ENCODE measurements around the gene ARL6IP6.
A peak's percentile ranks its signal among the peaks of the same experiment; 100 is the strongest.

The ARL6IP6 gene

GRCh38 chr2:152718076-152718908 is at the start of gene ARL6IP6:
TSS of gene ARL6IP6 (plus strand) at chr2:152718620. CDS start at chr2:152718625, 5 bp downstream.
- peak; percentile 97 for DNase-seq (ENCODE audit: low spot score)
- H3K4me3 ChIP-seq, result peak within 1 kb of the TSS; percentile 89
- peak within 1 kb of the TSS; percentile 90 to 100 for H3K27ac ChIP-seq
- no peak for TF ChIP-seq CTCF (IDR thresholded peaks at IDR 0.05)

GRCh38 chr2:152674334-152674733 is 44.1 kb upstream of the ARL6IP6 start:
- TF ChIP-seq CTCF (IDR thresholded peaks at IDR 0.05), result no peak
- Histone ChIP-seq H3K4me3 (no peak overlapping the region), H3K27ac (no peak overlapping the region)
- no peak for DNase-seq (ENCODE audit: low spot score)

- TF ChIP-seq CTCF (IDR thresholded peaks at IDR 0.05), result no peak
- no peak overlapping the region for H3K27ac ChIP-seq
- no peak overlapping the region for H3K4me3 ChIP-seq
- DNase-seq (ENCODE audit: low spot score), result no peak
Observed at GRCh38 chr2:152676461-152676860, 42.0 kb upstream of the ARL6IP6 start.

- DNase-seq (ENCODE audit: low spot score), result no peak
- no peak overlapping the region for H3K27ac ChIP-seq
- no peak for TF ChIP-seq CTCF (IDR thresholded peaks at IDR 0.05)
- no peak overlapping the region for H3K4me3 ChIP-seq
Observed at GRCh38 chr2:152678808-152679207, 39.6 kb upstream of the ARL6IP6 start.

- DNase-seq (ENCODE audit: low spot score), result no peak
- TF ChIP-seq CTCF (IDR thresholded peaks at IDR 0.05), result no peak
- H3K4me3 ChIP-seq, result no peak overlapping the region
Observed at GRCh38 chr2:152682663-152683062, 35.8 kb upstream of the ARL6IP6 start.

GRCh38 chr2:152683400-152683799 is 35.0 kb upstream of the ARL6IP6 start:
- no peak overlapping the region for H3K27ac ChIP-seq
- no peak overlapping the region for H3K4me3 ChIP-seq
- DNase-seq (ENCODE audit: low spot score), result no peak
- TF ChIP-seq CTCF (IDR thresholded peaks at IDR 0.05), result no peak

More at GRCh38 chr2:152682663-152683062, 35.8 kb upstream of the ARL6IP6 start:
- H3K27ac ChIP-seq, result no peak overlapping the region

- H3K27ac ChIP-seq, result no peak overlapping the region
- DNase-seq (ENCODE audit: low spot score), result no peak
- no peak for TF ChIP-seq CTCF (IDR thresholded peaks at IDR 0.05)
- no peak overlapping the region for H3K4me3 ChIP-seq
Observed at GRCh38 chr2:152686321-152686720, 32.1 kb upstream of the ARL6IP6 start.

Measured in coronary artery (tissue), 2 donors.